ENCODE data around the gene FILIP1.
"Not testable (repeated sequence)": the region's sequence is repeated elsewhere in the genome, so short reads cannot be mapped to it uniquely, and the experiment has no call there.

Gene FILIP1

GRCh38 chr6:75449630-75450206 lies 43.9 kb downstream of the FILIP1 start:
- DNase-seq (ENCODE audit: low read depth in 4 of 4, low spot score in 1 of 4) = no peak

DNA sequence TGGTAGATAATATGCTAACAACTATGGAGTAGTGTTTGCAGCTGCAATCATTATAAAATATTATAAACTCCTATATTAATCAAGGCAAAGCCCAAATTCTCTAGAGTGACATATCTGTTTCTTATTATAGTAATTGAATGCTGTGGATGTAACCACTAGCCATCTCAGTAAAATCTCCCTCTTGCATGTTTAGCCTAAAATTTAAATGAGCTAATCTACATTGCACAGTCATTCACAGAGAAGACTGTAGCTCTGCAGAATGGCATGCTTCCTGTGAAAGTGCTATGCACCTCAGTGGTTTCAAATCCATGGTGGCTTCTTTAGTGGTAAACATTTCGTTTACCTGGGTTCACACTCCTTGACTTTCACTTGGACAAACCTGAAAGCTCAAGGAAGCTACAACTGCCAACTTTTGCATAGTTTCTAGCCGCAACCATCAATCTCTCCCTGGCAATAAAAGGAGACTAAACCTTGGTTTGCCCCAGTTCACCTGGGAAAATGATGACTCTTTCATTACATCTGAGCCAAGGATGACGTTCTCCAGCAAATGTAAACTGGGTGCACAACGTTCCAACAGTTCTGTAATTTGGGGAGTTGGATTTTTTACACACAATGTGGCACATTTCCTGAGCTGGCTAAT lies 47.2 kb downstream of the FILIP1 start:
- no peak for DNase-seq (ENCODE audit: low read depth in 4 of 4, low spot score in 1 of 4)

GRCh38 chr6:75445738-75446137 lies 47.9 kb downstream of the FILIP1 start:
- no peak for DNase-seq (ENCODE audit: low read depth in 4 of 4, low spot score in 1 of 4)

- no peak for DNase-seq (ENCODE audit: low read depth in 4 of 4, low spot score in 1 of 4)
Measured at GRCh38 chr6:75444899-75445298, 48.7 kb downstream of the FILIP1 start.

GRCh38 chr6:75441883-75442282 lies 51.7 kb downstream of the FILIP1 start:
- DNase-seq (ENCODE audit: low read depth in 4 of 4, low spot score in 1 of 4) = not testable (repeated sequence)

- DNase-seq (ENCODE audit: low read depth in 4 of 4, low spot score in 1 of 4) = not testable (repeated sequence)
Measured at GRCh38 chr6:75441479-75441878, 52.1 kb downstream of the FILIP1 start.

DNA sequence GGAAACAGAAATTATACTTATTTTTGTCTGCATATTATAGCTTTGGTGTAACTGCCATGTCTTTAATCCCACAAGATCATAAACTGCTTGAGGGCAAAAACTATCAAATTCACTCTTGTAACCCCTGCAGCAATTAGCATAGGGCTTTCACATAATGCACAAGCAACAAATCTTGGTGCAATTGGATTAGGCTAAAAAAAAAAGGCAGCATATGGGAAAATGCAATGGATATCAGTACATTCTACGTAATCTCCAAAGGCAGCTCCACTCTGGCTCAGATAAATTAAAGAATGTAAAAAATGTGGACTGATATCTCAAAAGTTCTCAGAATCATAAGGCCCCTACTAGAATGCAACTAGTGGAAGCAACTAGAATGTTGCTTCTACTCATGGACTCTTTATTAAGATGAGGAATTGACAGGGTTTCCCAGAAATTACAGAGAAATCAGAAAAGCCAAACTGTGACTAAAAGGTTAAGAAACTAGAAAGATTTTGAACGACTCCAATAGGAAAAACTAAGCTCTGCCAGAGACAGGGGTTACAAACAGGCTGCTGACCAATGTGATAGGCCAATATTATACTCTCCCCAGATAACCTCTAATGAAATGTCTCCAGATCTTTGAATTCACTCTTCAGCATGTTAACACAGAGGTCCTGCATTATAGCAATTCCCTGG lies 55.0 kb downstream of the FILIP1 start:
- no peak for DNase-seq (ENCODE audit: low read depth in 4 of 4, low spot score in 1 of 4)

- no peak for DNase-seq (ENCODE audit: low read depth in 4 of 4, low spot score in 1 of 4)
Measured at GRCh38 chr6:75438013-75438431, 55.6 kb downstream of the FILIP1 start.

- no peak for DNase-seq (ENCODE audit: low read depth in 4 of 4, low spot score in 1 of 4)
Measured at GRCh38 chr6:75437421-75437891, 56.1 kb downstream of the FILIP1 start.

DNA sequence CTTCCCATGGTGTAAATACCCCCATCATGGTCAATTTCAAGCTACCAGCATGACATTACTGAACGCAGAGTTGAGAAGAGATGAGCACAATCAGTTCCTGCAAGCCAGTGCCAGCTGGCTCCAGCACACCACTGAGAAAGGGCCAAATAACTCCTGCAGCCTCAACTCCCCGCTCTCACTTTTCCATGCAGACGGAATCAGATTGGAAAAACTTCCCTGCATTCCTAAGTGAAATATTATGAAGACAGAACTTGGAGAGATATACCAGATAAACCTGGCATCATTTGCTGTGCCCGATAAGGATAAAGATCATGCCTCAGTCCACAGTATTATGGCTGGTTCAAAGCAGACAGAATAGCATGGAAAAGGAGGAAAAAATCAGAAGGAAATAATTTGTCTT lies 56.7 kb downstream of the FILIP1 start:
- no peak for DNase-seq (ENCODE audit: low read depth in 4 of 4, low spot score in 1 of 4)

DNA sequence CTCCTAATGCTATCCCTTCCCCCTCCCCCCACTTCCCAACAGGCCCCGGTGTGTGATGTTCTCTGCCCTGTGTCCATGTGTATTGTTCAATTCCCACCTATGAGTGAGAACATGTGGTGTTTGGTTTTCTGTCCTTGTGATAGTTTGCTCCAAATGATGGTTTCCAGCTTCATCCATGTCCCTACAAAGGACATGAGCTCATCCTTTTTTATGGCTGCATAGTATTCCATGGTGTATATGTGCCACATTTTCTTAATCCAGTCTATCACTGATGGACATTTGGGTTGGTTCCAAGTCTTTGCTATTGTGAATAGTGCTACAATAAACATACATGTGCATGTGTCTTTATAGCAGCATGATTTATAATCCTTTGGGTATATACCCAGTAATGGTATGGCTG lies 60.8 kb downstream of the FILIP1 start:
- DNase-seq (ENCODE audit: low read depth in 4 of 4, low spot score in 1 of 4) = not testable (repeated sequence)

GRCh38 chr6:75431379-75431778 lies 62.2 kb downstream of the FILIP1 start:
- DNase-seq (ENCODE audit: low read depth in 4 of 4, low spot score in 1 of 4) = no peak

- DNase-seq (ENCODE audit: low read depth in 4 of 4, low spot score in 1 of 4) = no peak
Measured at GRCh38 chr6:75430631-75431325, 62.8 kb downstream of the FILIP1 start.

GRCh38 chr6:75429061-75429703 lies 64.4 kb downstream of the FILIP1 start:
- DNase-seq (ENCODE audit: low read depth in 4 of 4, low spot score in 1 of 4) = no peak

GRCh38 chr6:75428204-75428603 lies 65.4 kb downstream of the FILIP1 start:
- DNase-seq (ENCODE audit: low read depth in 4 of 4, low spot score in 1 of 4) = no peak

DNA sequence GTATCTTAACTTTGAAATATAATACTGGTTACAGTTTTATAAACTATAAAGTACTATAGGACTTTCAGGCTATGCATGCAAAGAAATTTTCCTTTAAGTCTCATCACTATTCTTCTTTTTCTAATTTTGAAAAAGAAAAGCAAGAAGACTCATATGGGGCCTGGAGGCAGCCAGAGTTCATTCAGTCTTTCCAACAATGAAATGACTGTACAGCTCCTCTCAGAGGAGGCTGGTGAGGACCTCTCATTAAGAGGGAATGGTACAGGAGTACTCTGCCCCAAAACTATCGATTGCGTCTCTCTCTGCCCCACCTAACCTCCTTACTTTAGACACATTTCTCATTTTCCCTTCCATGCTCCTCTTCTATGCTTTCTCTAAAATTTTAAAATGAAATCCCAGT lies 66.3 kb downstream of the FILIP1 start:
- no peak for DNase-seq (ENCODE audit: low read depth in 4 of 4, low spot score in 1 of 4)

- DNase-seq (ENCODE audit: low read depth in 4 of 4, low spot score in 1 of 4) = no peak
Measured at GRCh38 chr6:75424618-75425548, 68.7 kb downstream of the FILIP1 start.

DNA sequence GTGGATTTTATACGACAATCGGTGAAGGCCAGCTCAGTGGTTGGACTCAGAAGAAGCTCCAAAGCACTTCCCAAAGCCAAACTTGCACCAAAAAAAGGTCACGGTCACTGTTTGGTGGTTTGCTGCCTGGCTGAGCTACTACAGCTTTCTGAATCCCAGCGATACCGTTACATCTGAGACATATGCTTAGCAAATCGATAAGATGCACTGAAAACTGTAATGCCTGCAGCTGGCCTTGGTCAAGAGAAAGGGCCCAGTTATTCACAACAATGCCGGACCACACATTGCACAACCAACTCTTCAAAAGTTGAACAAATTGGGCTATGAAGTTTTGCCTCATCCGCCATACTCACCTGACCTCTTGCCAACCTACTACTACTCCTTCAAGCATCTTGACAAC lies 70.2 kb downstream of the FILIP1 start:
- DNase-seq (ENCODE audit: low read depth in 4 of 4, low spot score in 1 of 4) = no peak

DNA sequence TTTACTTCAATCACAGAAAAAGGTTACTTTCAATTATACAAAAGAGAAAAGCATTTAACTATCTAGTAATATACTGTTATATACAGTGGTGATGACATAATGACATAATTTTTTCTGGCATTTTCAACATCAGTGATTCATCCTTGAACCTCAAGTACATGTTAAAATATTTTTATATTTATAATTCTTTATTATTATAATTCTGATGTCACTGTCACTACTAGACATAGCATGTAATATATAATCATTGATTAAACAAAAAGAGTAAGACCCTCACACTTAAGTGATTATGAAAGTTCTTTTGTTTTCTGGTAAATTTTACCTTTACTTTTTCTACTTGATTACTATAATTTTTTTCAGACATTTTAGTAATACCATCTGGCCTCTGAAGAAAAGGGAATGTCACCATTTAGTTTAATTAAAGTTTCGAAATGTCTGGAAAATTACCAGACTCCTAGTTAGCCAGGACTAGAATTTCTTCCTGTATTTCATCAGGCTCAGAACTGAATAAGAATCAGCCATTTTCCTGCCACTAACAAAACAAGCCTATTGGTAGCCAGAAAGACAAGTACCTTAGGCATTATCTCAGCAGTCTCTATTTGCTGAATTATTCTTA lies 71.5 kb downstream of the FILIP1 start:
- no peak for DNase-seq (ENCODE audit: low read depth in 4 of 4, low spot score in 1 of 4)
